ENCODE data around the gene HSDL1.

GRCh38 chr16:84193480-84193879 is 48.5 kb upstream of the HSDL1 start:
- no peak for TF ChIP-seq CTCF (IDR thresholded peaks at IDR 0.05; ENCODE audit: insufficient read depth, low read depth, low read length)
- no peak for TF ChIP-seq EZH2 (IDR thresholded peaks at IDR 0.05; ENCODE audit: insufficient read depth, low read length)

All from astrocyte (in vitro differentiated cells and primary cell).